Upper lobe of left lung (tissue), 4 donors: Measurements from ENCODE around the gene RERE.

Experiments
- CTCF ChIP-seq, 6 experiments: fragments of 450-650 bp in 4 of 6; fragments of 200-600 bp in 2 of 6; sonication (generic) in 2 of 6; IDR thresholded peaks; one replicate each; pipeline ENCODE4 v1.5.1; 2016 to 2019; ENCODE audit warnings: antibody characterized with exemption in 6 of 6
- POLR2AphosphoS5 ChIP-seq, 2 donors: sonication (generic); formaldehyde crosslinking; IDR thresholded peaks; one replicate each; pipeline ENCODE4 v1.5.1; 2017; ENCODE audit warnings: antibody characterized with exemption in 2 of 2

- TF ChIP-seq CTCF (IDR thresholded peaks at IDR 0.05) (no peak), POLR2AphosphoS5 (IDR thresholded peaks at IDR 0.05) (no peak)
Observed at GRCh38 chr1:8736927-8737326, 80.5 kb downstream of the RERE start.
